HG03354 (cell line): Measurements from ENCODE around the gene UNC13C.

Experiments
- ATAC-seq: cut with Tn5 transposase; IDR thresholded peaks from one replicate; pipeline ENCODE4 v1.9.1; 2021; ENCODE audit warnings: mild to moderate bottlenecking; ENCODE audit not compliant: unreplicated experiment, poor library complexity, severe bottlenecking

Gene UNC13C

DNA sequence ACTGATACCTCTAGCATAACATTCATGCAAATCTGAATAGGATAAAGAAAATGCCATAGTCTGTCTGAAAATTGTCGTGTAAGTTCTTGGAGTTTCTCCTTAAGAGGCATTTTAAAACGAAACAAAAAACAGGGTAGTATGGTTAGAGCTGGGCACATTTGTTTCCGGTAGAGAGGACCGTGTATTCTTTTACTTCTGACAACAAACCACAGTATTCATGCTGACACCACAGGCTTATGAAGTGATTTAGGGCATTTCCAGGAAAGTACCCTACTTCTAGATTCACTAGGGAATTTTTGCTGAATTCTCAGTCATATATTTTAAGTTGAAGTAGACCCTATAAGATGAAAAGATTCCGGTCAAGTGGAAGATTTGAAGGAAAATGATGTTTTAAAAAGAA, 541.3 kb downstream of the UNC13C start:
- ATAC-seq: peak; percentile 82

DNA sequence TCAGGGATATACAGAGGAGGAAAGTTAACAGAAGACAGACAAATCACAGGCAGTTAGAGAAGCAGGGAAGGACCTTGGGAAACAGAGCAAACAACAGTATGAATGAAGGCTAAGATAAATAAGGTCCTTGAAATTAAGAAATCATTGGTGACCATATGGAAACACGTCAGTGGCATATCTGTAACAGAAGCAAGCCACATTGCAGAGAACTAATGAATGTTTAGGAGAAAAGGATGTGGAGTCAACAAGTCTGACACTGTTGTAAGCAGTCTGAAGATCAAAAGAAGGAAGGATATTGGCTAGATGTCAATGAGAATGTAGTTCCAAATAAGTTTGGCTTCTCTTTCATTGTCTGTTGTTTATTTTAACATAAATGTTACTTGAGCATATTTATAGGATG, 542.4 kb downstream of the UNC13C start:
- ATAC-seq: no peak

DNA sequence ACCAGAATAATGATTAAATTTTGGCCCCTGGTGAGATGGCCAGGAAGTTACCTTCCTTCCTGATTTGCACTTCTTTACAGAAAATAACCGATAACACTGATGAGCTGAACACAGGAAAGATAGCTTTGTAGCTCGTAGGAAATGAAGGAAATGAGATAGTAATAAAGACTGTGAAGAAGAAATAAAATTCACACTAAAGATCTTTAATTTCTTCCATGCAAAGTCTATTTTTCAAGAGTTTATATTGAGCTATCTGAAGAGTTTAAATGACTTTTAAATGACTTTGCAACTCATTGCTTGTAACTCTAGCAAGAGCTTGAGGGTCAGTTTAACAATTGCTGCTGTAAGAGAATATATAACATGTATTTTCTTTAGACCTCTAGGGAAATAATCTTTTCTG, 543.0 kb downstream of the UNC13C start:
- no peak for ATAC-seq

DNA sequence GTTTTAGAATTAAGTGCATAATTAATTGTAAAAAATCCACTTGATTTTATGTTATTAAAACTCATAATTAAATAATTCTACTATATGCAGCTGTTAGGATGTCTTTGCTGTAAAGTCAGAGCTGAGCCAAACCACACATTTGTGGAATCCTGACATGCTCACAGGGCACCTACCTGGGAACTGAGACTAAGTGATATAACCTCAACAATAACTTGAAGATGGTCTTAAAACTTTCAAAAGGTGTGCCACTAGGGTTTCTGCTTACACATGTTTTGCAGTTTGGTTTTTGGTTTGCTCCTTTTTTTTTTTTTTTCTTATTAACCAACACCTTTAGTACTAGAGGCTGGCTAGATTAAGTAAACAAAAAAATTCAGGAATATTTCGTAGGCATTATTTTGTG, 549.8 kb downstream of the UNC13C start:
- ATAC-seq: no peak

DNA sequence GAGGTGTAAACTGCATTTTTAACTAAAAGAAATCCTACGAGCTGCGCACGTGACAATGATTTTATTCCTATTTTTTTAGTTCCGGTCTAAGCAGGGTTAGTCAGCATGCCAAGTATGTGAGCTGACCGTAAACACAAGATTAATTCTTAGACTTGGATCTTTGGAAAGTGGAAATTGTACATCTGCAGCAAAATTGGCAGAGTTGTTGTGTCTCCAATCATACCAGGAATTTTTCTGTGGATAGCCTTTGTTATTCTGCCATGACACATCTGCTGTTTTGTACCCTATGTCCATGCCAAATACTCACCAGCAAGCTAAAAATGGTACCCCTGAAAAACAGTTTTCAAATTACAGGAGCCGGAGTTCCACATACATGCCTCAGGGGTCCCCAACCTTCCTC, 562.5 kb downstream of the UNC13C start:
- ATAC-seq: no peak

DNA sequence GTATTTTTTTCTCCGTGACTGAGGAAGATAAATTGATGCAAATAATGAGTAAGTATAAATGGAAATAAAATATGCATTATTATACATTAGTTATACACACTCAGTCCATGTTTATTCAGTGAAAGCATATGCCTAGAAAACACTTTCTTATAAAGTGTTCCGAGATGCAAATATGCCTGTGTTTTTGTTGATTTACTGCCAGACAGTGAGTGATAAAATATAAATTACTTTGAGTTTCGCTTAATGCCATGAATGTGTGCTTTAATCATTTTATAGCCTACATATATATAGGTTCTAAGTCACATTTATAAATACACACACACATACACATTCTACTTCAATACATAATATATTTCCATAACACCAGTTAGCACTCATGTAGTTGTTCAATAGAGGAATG, 569.2 kb downstream of the UNC13C start:
- no peak for ATAC-seq

DNA sequence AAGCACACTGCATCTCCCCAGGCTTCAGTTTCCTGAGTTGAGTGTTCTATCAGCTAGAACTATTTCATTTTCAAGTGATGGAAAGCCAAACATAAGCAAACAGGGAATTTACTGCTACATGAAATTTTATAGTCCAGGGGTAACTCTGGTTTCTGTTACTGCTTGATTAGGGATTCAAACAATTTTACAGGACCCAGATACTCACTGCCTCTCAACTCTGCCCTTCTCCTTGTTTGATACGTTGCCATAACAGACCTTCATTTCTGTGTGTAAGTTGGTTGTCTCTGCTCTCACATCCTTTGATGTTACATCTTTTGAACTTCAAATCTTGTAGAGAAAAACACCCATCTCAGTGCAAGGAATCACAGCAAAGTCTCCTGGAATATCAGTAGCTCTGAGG, 572.7 kb downstream of the UNC13C start:
- ATAC-seq: no peak

DNA sequence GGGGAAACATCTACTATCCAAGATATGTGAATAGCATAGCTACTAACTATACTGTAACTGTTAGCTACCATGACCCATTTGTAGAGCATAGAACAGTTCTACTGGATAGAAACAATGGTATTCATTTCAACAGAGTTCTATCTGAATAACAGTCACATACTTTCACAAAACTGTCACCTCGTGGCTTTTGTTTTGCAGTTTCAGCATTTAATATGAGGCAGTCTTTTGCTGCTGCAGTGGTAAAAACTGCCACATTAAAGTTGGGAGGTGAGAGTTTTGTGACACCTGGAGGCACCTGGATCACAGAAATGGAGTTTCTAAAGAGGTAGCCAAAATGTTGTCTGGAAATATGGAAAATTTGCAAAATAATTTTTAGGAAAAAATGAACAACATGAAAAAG, 578.0 kb downstream of the UNC13C start:
- ATAC-seq: no peak

DNA sequence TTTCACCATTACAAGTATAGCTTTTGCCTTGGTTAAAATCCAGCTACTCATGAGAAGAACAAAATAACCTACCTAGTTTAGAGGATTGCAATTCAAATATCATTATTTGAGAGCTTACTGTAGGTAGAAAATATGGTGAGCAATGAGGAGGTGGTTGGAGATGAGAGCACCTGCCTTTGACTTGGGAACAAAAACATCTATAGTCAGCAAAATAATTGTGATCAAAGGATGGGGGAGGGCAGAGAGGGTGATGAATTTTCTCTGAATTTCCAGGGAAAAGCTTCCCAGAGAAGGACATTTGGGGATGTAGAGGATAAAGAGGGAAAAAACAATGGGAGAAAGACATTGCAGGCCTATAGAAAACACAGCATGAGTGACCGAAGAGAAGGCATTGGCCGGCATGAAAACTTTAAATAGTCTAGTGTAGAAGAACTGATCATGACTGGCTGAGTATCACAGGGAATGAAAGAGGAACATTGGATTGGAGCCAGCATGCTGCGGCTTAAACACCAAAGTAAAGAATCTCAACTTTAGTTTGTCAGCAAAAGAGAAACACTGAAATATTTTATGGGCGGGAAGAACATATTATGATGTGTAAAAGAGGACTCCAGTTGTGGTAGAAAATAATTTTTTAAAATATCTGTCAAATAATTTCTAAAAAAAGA, 581.3 kb downstream of the UNC13C start:
- ATAC-seq: no peak

DNA sequence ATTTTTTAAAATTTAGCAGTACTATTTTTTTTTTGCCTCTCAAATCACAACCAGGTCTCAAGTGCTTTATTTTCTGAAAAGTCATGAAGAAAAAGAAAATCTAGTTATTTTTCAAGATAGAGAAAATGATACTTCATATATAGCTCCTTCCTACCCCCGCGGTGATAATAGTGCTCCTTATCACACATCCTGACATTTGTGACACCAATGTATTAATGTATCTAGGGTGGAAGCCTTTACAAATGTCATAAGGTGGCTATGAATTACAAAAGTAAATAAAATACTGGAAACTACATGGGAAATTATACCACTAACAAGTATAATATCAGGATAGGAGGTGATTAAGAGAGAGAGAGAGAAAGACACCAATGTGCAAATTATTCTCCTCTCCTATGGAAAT, 582.2 kb downstream of the UNC13C start:
- ATAC-seq: no peak

DNA sequence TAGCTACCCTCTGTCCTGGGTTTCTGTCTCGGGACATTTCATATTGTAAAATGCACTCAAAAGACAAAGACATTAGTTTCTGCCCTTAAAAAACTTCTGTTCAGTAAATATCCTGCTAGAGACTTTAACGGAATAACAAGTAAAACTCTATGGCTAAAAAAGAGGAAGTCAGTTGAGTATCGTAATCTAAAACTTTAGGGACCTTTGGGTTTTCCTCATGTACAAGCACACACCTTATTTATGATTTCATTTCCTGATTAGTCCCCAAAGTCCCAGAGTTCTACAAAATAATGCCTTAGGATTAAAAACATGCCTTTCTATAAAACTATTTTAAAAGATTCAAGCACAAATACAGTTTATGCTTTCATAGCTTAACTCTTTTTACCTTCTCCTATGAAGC, 585.9 kb downstream of the UNC13C start:
- no peak for ATAC-seq

DNA sequence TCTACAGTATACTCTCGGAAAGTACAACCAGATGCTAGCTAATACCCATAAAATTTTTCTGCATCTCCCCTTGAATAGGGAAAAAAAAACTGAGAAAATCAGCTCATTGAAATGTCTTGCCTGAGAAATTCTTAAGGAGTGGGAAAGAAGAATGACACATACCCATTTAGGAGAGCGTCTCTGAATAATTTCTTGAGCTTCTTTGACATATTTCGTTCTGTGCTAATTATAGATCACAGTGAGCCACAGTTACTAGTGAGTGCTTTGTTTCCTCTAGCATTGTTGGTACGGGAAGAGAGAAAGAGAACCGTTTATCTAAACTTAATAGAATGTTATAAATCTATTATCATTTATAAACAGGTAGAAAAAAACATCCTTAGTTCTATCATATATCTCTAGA, 588.4 kb downstream of the UNC13C start:
- no peak for ATAC-seq

DNA sequence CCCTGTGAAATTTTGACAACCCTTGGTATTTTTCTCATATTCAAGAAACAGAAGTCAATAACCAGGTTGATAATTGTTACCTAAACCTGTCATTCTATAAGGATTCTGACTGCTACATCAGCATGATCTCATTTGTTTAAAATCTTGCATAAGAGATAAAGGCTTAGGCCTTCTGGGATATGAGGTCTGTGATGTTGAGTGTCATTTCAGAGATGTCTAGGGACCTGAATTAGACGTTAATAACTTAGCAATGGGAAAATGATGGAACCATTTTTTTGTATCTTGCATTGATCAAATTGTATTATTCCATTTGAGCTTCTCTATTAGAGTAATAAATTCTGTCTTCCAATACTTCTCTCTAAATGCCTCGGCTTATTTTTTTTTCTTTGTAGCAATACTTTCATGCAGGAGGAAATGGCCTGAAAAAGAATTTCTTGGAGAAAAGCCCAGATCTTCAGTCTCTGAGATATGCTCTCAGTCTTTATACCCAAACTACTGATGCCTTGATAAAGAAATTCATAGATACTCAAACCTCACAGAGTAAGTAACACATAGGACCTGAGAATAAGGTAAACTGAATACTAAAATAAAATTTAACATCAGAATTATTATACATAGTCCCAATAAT, 589.3 kb downstream of the UNC13C start:
- ATAC-seq: no peak

DNA sequence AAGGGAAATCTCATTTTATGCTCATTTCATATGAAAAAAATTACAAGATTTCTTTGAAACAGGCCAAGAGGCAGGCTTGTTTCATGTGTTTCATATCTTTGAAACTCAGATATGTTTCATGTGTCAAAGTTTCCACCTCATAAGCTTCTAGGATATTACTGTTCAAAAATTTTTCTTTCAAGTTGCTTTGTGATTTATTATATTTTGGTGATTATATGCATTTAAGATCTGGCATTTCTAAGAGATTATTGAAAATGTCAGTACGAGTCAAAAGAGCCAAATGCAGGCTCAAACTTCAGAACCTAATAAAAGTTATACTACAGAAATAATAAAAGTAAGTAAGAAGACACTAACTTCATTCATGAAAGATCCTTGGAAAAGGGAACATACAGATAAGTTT, 590.1 kb downstream of the UNC13C start:
- no peak for ATAC-seq

DNA sequence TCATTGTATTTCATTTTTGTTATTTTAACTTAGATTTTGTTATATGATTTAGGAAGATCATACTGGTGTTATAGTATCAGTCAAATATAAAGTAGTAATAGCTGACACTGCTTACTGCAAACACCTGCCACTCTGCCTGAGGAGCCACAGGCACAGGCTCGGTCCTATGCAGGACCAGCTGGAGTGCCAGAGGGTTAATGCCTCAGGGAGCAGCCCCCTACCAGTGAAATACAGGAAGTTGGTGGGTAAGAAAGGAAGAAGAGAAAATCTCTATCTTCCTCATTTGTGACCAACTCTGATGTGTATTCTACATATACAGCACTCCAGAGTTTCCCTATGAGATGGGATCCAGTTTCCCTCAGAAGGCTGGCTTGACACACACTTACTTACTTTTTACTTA, 593.3 kb downstream of the UNC13C start:
- no peak for ATAC-seq

DNA sequence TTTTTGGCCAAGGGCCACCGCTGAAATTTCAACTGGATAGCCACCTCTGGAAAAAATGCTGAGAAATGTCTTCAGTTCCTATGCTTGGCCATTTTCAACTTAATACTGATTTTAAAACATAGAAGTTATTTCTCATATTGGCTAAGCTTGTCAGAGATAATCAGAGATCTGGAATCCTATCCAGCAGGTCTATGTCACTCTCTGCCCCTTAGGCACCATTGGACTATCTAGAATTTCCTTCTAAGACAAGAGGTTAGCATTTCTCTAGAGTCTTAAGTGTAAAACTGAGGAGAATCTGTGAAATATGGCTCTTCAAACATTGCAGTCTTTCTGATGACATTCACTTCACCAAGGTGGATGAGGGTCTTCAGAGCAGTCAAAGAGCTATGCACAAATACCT, 597.3 kb downstream of the UNC13C start:
- no peak for ATAC-seq

DNA sequence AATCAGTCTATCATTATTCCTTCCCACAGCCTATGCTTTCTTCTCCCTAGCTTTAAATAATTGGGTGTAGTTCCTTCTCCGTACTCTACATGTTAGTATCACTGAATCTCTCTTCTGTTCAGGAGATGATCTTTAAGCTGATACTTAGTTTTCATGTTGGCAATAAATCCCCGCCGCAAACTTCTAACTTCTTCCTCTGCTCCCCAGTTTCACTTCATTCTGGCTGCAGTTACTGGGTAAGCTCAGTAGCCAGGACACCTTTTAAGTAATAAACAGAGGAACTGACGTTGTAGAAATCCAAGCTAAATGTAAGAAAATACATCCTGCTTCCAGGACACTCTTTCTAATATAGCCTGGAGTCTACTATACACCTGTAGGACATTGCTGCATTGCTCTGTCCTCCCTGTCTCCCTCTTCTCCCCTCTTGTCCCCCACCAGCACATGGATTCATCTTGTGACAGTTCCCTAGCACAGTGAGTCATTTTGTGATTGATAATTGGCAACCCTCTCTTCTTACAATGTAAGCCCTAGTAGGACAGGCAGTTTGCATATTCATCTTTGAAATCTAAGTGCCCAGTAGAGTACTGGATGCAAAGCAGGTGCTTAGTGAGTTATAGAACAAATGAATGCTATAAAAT, 598.2 kb downstream of the UNC13C start:
- no peak for ATAC-seq

DNA sequence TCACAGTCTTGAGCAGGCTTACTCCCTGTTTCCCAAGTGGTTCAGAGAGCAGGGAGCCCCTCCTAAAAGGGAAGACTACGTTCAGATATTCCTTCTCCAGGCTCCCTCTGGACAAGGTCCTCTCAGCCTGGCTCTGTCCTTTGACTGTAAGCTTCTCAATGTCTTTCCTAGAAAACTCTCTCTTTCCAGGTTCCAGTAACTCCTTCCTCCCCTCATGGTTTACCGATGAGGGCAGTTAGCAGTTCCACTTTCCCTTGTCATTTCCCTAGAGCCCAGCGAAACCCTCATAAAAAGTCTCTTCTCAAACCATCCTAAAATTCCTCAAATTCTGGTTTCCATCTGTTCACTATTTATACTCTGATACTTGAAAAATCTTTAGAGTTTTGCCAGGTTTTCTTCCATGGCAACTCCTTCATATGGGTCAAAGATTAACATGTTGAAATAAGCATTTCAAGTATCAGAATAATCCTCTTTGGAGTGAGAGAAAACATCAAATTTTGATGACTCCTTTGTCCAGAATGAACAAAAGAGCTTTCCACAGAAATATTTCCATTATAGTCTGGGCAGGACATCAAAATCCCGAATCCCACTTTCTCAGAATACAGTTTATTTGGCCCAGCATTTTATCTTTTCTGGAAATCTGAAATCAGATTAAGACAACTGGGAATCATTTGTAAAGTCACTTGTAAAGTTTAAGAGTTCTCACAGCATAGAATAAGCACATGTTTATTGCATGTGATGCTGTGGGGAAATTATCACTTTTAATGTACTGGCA, 599.4 kb downstream of the UNC13C start:
- ATAC-seq: no peak

DNA sequence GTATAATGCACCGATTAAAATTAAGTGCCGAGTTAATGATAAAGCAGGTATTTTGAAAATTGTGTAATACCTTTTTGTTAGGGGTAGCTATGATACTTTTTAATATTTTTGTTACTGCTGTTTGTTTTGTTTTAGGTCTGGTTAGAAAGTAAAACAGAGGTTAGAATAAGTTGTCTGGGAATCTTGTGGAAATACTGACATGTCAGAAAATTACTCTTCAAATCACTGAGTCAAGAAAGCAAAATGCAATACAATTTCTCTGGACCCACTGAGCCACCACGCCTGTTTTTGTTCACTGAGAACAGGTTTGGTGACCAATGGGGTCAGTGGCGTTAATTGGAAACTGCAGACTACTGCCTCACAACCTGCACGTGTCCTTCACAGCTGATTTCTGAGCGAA, 601.6 kb downstream of the UNC13C start:
- no peak for ATAC-seq

DNA sequence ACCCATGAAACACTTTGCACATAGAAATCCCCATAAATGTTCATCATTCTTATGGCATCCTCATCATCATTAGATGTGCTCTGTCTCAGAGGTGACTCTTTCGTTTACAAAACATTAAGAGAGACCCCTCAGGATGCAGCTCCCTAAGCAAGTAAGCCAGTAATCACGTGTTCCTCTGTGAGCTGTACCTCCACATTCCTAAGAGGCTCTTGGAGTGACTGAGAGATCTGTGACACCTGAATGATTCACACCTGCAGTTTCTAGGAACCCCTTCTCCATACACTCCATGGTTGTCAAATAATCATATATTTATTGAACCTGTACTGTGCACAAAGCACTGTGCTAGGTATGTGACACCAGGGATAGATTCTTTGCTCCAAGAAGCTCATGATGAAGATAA, 602.4 kb downstream of the UNC13C start:
- no peak for ATAC-seq
